CD1c-positive myeloid dendritic cell (primary cell): ENCODE measurements around the gene ZMAT3.

ENCODE experiments used
- DNase-seq: peaks from one replicate; pipeline ENCODE4 v3.0.0-alpha.2; 2016; ENCODE audit errors: extremely low spot score

The ZMAT3 gene

GRCh38 chr3:179021119-179021903 lies 50.3 kb downstream of the ZMAT3 start:
- DNase-seq, result no peak

- DNase-seq, result no peak
These were observed 51.5 kb downstream of the ZMAT3 start for GRCh38 chr3:179020112-179020511.

GRCh38 chr3:179018808-179019207 lies 52.8 kb downstream of the ZMAT3 start:
- no peak for DNase-seq

DNA sequence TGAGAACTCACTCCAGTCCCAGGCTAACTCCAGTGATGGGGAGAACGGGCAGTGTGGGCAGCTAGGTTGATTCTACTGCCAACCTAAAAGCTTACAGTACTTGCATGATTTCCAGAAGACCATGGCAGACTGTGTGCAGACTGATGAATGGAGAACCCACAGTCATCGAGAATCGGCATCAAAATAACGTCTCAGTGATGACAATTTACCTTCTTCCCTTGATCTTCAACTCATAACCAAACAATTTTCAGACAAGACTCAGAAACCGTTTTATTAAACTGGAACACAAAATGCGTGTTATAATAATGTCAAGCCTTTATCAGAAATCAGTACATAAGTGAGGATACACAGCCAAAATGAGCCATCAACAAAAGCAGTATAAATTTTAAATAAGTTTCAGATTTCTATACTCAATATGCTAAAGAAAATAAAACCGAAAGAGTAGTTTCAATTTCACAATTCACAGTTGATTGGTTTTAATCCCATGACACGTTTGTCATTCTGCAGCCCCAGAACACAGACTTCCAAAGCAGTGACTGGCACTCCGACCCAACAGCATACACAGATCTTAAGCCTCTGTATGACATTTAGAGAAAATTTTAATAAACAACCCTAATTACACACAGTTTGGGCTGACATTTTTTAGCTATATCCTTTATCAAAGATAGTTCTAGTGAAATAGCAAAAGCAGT lies 54.5 kb downstream of the ZMAT3 start:
- DNase-seq, result no peak

DNA sequence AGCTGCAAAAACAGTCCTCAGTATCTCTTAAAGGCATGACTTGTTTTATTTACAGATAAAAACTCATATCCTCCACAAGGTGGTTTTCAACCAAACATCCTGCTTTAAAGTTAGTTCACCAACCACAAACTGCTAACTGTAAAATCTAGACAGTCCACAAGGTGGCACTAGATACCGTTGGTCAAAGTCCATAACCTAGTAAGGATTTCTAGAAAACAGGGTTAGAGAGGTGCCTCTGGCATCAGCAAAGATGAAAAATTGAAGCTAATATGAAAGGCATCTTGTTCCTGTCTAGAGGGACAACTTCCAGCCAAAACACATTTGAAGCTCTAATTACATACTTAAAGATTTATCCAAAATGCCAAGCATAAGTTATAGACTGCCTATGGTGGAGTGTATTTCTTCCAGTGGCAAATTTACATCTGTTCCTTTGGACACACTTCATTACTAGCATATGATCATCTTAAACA lies 56.0 kb downstream of the ZMAT3 start:
- peak; percentile 84 for DNase-seq

DNA sequence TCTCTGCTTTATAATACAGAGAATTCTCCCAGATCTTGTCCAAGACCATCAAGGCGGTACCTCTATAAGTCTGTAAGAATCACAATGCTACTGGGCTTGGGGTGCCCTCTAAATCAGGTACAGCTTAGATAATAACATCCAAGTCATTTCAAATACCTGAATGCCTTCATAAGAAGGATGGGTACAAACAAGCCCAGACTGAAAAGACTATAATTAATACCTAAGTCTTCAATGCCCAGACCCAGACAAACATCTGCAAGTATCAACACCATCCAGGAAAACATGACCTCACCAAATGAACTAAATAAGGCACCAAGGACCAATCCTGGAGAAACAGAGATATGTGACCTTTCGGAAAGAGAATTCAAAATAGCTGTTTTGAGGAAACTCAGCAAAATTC lies 65.9 kb downstream of the ZMAT3 start:
- DNase-seq, result no peak

- DNase-seq, result no peak
These were observed 66.4 kb downstream of the ZMAT3 start for GRCh38 chr3:179005213-179005612.

GRCh38 chr3:179000659-179001058 lies 71.0 kb downstream of the ZMAT3 start:
- DNase-seq, result no peak

- no peak for DNase-seq
These were observed 71.5 kb downstream of the ZMAT3 start for GRCh38 chr3:179000144-179000543.

DNA sequence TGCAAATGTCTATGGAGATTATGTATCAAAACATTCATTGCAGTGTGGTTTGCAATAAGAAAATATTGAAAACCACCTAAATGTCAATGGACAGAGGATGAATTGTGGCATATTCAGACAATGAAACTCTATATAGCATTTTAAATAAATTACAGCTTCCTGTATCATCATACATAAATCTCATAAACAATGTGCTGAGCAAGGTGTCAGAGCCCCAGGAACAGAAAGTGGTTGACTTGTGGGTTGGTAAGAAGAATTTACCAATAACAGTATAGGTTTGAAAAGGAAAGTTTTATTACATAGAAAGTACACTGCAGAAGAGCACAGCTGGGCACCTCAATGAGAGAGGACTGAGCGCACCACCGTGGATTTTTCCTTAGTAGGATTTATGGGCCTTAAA lies 75.2 kb downstream of the ZMAT3 start:
- no peak for DNase-seq

GRCh38 chr3:178990293-178990692 lies 81.3 kb downstream of the ZMAT3 start:
- DNase-seq, result no peak

- DNase-seq, result no peak
These were observed 81.8 kb downstream of the ZMAT3 start for GRCh38 chr3:178989821-178990220.

DNA sequence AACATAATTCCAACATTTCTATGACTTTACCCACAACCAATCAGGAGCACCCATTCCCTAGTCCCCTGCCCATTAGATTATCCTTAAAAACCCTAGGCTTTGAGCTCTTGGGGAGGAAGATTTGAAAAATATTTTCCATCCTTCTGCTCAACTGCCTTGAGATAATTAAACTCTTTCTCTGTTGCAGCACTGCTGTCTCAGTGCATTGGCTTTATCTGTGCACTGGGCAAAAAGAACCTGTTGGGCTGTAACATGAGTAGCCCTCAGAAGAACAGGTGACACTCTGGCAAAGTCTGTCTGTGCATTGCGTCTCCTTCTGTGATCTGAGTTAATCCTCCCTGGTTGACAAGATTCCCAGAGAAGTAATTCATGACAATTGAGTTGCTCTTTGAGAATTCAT lies 83.9 kb downstream of the ZMAT3 start:
- no peak for DNase-seq

DNA sequence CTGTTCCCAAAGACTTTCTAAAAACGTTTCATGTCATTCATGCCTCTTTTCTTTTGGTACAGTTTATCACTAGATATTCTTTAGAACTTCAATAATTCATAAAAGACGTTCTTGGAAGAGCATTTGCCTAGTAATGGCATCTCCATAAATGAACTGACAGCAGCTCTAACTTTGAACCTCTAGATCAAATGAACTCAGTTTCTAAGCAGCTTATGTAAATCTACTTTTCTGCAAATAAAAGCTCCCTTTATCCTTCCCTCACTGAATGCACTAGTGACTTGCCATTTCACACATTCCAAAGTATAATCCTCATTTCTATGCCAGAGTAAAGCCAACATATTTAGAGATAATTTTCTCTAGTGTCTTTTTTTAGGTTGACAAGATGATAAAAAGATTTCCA lies 85.2 kb downstream of the ZMAT3 start:
- no peak for DNase-seq

DNA sequence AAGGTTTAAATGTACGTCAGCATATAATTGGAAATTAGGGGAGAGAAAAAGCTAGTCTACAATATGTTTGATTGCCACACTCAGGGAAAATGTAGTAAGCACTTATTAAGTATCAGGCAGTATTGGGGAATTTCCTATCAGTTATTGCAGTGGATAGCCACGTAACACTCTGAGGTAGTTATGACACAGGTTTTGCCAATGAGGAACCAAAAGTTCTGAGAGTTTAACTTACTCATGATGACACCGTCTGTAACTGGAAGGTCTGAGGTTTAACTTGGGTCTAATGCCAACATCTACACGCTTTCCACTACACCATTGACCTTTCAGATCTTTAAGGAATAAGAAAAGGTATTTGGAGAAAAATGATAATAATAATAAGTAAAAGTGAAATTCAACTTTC lies 89.5 kb downstream of the ZMAT3 start:
- peak; percentile 28 for DNase-seq

DNA sequence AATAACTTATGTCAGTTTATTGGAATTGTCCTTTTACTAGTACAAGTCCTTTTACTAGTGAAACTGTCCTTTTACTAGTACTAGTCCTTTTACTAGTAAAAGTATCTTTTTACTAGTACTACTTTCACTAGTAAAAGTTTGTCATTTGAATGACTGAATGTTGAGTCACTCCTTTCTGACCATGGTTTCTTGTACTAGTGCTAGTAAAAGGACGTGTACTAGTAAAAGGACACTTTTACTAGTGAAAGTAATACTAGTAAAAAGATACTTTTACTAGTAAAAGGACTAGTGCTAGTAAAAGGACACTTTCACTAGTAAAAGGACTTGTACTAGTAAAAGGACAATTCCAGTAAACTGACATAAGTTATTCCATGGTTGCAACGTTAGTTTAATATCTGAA lies 96.3 kb downstream of the ZMAT3 start:
- DNase-seq, result no peak

- no peak for DNase-seq
These were observed 100.0 kb downstream of the ZMAT3 start for GRCh38 chr3:178971614-178972013.

DNA sequence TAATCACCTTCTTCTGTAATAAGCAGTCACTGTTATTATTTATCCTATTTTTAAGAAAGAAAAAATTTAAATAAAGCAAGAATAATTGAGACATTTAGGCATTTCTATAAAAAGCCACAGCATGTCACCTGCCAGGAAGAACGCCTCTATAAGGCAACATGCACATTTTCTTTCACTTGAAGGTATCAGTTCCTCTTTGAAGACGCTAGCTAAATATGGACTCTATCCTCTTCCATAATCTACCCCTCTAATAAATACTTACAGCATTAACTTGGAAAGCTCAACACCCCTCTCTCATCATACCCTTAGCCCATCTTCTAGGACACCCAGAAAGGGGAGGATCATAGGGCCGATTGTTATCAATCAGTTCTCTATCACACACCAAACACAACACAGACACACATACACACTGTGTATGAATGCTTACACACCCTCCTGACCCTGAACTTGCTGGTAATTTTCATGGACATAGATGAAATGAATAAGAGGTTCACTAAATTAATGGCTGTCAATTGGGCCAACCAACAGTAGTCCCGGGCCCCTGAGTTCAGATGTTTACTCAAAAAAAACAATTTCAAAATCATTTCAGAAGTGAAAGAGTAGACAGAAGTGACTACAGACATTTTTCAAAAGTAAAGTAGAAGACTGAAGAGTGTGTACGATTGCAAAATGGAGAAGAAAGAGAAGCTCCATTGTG lies 102.5 kb downstream of the ZMAT3 start:
- DNase-seq, result no peak
